ENCODE data around the gene PPME1.

PPME1 gene

DNA sequence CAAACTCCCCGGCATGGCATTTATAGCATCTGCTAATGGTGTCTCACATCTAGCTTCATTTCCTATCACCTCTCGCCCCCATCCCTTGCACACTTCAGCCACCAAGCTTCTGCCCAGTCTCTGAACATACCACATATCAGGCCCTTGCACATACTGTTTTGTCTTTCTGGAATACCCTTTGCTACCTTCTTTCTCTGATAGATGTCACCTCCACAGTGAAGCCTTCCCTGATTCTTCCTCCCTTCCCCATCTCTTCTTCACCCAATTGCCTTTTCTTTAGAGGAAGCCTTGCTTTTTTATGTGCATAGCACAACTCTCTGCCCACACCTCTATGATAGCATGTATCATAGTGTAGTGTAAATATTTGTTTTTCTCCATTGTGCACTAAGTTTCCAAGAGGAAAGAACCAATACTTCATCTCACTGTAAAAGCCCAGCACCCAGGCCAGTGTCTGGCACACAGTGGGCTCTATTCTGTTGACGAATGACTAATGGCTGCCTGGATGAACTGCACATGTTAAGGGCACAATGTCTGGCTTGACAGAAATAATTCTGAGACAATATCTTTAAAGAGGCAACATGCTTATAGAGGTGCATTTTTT, 112.6 kb downstream of the PPME1 start:
- no peak for DNase-seq

- no peak for DNase-seq
These were observed 113.4 kb downstream of the PPME1 start for GRCh38 chr11:74284466-74284865.

GRCh38 chr11:74288161-74288560, 117.1 kb downstream of the PPME1 start:
- no peak for DNase-seq

GRCh38 chr11:74288911-74289310, 117.8 kb downstream of the PPME1 start:
- DNase-seq, result no peak

- no peak for DNase-seq
These were observed 126.4 kb downstream of the PPME1 start for GRCh38 chr11:74297484-74297883.

DNA sequence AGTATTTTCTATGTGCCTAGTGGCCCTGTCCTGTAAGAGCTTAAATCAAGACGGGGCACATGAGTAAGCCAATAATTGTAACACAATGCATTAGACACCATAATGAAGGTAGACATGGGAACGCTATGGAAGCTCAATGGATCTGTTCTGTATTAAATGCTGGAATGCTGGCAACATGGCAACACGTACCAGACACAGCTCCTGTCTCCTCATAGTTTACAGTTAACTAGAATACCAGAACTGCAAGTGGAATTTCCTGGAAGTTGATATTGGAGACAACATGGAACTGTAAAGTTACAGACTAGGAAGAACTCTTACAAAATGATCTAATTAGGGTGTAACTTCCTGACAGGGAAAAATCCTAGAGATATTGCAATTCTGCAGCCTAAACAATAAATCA, 127.9 kb downstream of the PPME1 start:
- no peak for DNase-seq

Measured in NCI-H2107 (cell line).